Panc1 (cell line): ENCODE results near the gene MAST1. TPM values are rescaled to one million over a fixed set of nuclear protein-coding genes. Genes with fewer than 3 reads are reported as not detected.
"Not testable (repeated sequence)": the region's sequence is repeated elsewhere in the genome, so short reads cannot be mapped to it uniquely, and the experiment has no call there.

Source experiments
- ATAC-seq: fragments of 200-7000 bp; cut with Tn5 transposase; 2 replicates; pipeline ENCODE4 v1.9.1; 2020; ENCODE audit warnings: mild to moderate bottlenecking, moderate library complexity
- BruUV-seq: library from RNA; stranded (reverse); fragments of 400-500 nt; replicated peaks from 2 replicates; lab custom pipeline; 2021; lab: Mats Ljungman, UMichigan
- CTCF ChIA-PET: fragments of 300-600 bp; sonication (Branson Sonifier 250); formaldehyde crosslinking; loops from one replicate; lab custom pipeline; 2022; ENCODE audit warnings: antibody characterized with exemption; lab: Charles Lee
- POLR2A ChIA-PET: fragments of 300-600 bp; sonication (Branson Sonifier 250); formaldehyde crosslinking; loops from one replicate; lab custom pipeline; 2022; ENCODE audit warnings: antibody characterized with exemption; lab: Charles Lee
- DNase-seq: peaks from one replicate; pipeline ENCODE4 v3.0.0-alpha.2; 2010; ENCODE audit warnings: low read depth, low spot score
- H3K27ac ChIP-seq: 2 replicates; pipeline ENCODE4 v1.5.1; 2011; ENCODE audit warnings: mild to moderate bottlenecking, low read length, inconsistent platforms
- H3K27me3 ChIP-seq: fragments of 200-500 bp; sonication (Bioruptor generic); 2 replicates; pipeline ENCODE4 v1.6.0; 2014; ENCODE audit warnings: low read length, inconsistent platforms; ENCODE audit not compliant: control insufficient read depth, insufficient read depth
- H3K36me3 ChIP-seq: fragments of 200-500 bp; sonication (Bioruptor generic); 2 replicates; pipeline ENCODE4 v1.5.1; 2014; ENCODE audit warnings: inconsistent platforms, mild to moderate bottlenecking, low read length, moderate library complexity; ENCODE audit not compliant: control insufficient read depth, insufficient read depth
- H3K4me1 ChIP-seq: 2 replicates; pipeline ENCODE4 v1.5.1; 2011; ENCODE audit warnings: inconsistent platforms, mild to moderate bottlenecking, low read length, moderate library complexity; ENCODE audit not compliant: control insufficient read depth, insufficient read depth
- H3K4me3 ChIP-seq, 2 experiments: 2 replicates each; pipeline ENCODE4 v1.5.1; 2011 to 2012; ENCODE audit warnings: low read depth in 2 of 2, low read length in 2 of 2, mild to moderate bottlenecking in 2 of 2, inconsistent platforms in 1 of 2, moderate library complexity in 1 of 2
- H3K9me3 ChIP-seq: fragments of 200-500 bp; sonication (Bioruptor generic); 2 replicates; pipeline ENCODE4 v1.5.1; 2014; ENCODE audit warnings: low read depth, mild to moderate bottlenecking, inconsistent platforms, low read length, moderate library complexity; ENCODE audit not compliant: control insufficient read depth, insufficient read depth
- CTCF ChIP-seq: fragments of 450-650 bp; IDR thresholded peaks from 2 replicates; pipeline ENCODE4 v1.5.1; 2017; ENCODE audit warnings: mild to moderate bottlenecking
- POLR2AphosphoS5 ChIP-seq: IDR thresholded peaks from 2 replicates; pipeline ENCODE4 v1.6.1; 2012; ENCODE audit warnings: mild to moderate bottlenecking, low read depth, low read length, moderate library complexity
- REST ChIP-seq, 2 experiments: IDR thresholded peaks; 2 replicates each; pipeline ENCODE4 v1.6.1; 2011 to 2012; ENCODE audit warnings: low read depth in 2 of 2, control low read depth in 1 of 2, low read length in 1 of 2, mild to moderate bottlenecking in 1 of 2, moderate library complexity in 1 of 2; ENCODE audit not compliant: insufficient read depth in 1 of 2
- SIN3A ChIP-seq: IDR thresholded peaks from 2 replicates; pipeline ENCODE4 v1.6.1; 2012; ENCODE audit warnings: low read depth, mild to moderate bottlenecking, low read length, moderate library complexity, borderline replicate concordance; ENCODE audit not compliant: insufficient read depth
- TCF7L2 ChIP-seq: IDR thresholded peaks from 2 replicates; pipeline ENCODE4 v1.6.1; 2011; ENCODE audit warnings: mild to moderate bottlenecking, low read depth, low read length, inconsistent platforms
- in situ Hi-C: cut with HindIII; loops from 2 replicates; pipeline ENCODE4 v1.10.0; 2016; ENCODE audit warnings: low sequenced_read_pairs, low pct_unique_long_range_greater_than_20kb
- intact Hi-C: fragments of 100-400 bp; cut with micrococcal nuclease; formaldehyde crosslinking; loops from one replicate; pipeline ENCODE4 v1.10.0; 2022; ENCODE audit not compliant: unreplicated experiment
- total RNA-seq: library from RNA; stranded (reverse); gene quantifications from one replicate; pipeline ENCODE4 v1.2.1, GENCODE V29; 2021; ENCODE audit not compliant: unreplicated experiment

Gene MAST1
- total RNA-seq, 1 experiment from 2014 or later = 3.1 TPM

- no peaks in the 10 kb centered on the region for H3K4me1 ChIP-seq
- in situ Hi-C loops = no loop called here
- intact Hi-C loops = no loop called here
- BruUV-seq = no TSS peak
- H3K4me3 ChIP-seq = no peak overlapping the region
- no peak for ATAC-seq
- ChIA-PET POLR2A (no interaction called here), CTCF (no interaction called here)
- no peak for TF ChIP-seq TCF7L2
- no peak for TF ChIP-seq SIN3A
- no peaks in the 10 kb centered on the region for H3K9me3 ChIP-seq
- H3K36me3 ChIP-seq = no peaks in the 10 kb centered on the region
- H3K27ac ChIP-seq = no peak overlapping the region
- H3K27me3 ChIP-seq = no peaks in the 10 kb centered on the region
- DNase-seq = no peak
Measured at GRCh38 chr19:12913011-12913561, 74.8 kb downstream of the MAST1 start.

GRCh38 chr19:12913851-12914690 is 75.8 kb downstream of the MAST1 start:
- no peak for ATAC-seq

GRCh38 chr19:12915860-12916259 is 77.5 kb downstream of the MAST1 start:
- H3K4me3 ChIP-seq, in situ Hi-C loops, DNase-seq, BruUV-seq, ATAC-seq, CTCF ChIA-PET, H3K9me3 ChIP-seq, H3K27me3 ChIP-seq, POLR2A ChIA-PET, H3K27ac ChIP-seq, H3K4me1 ChIP-seq, H3K36me3 ChIP-seq, intact Hi-C loops: not testable (repeated sequence)

More at GRCh38 chr19:12913851-12914690, 75.8 kb downstream of the MAST1 start:
- BruUV-seq = no TSS peak
- ChIA-PET CTCF (no interaction called here), POLR2A (no interaction called here)
- Histone ChIP-seq H3K36me3 (no peaks in the 10 kb centered on the region), H3K27ac (no peak overlapping the region), H3K4me1 (no peaks in the 10 kb centered on the region), H3K27me3 (no peaks in the 10 kb centered on the region), H3K4me3 (no peak overlapping the region), H3K9me3 (no peaks in the 10 kb centered on the region)
- no peak for DNase-seq
- intact Hi-C loops (no loop called here), in situ Hi-C loops (no loop called here)
- no peak for TF ChIP-seq REST (IDR thresholded peaks at IDR 0.05; ENCODE audit: insufficient read depth in 1 of 2, low read depth in 2 of 2, low read length in 1 of 2)
- TF ChIP-seq POLR2AphosphoS5 = no peak
- TF ChIP-seq SIN3A = no peak
- TF ChIP-seq CTCF = no peak
- no peak for TF ChIP-seq TCF7L2
